Activated CD8-positive, alpha-beta T cell treated with anti-CD3 and anti-CD28 coated beads for 36 hours (primary cell): ENCODE measurements around the gene SPECC1. TPM values are rescaled to one million over a fixed set of nuclear protein-coding genes. Genes with fewer than 3 reads are reported as not detected.

Experiments
- ATAC-seq: fragments of 200-7000 bp; cut with Tn5 transposase; one replicate; pipeline ENCODE4 v1.10.0; 2021; ENCODE audit warnings: mild to moderate bottlenecking, moderate library complexity
- CTCF ChIA-PET: fragments of 350-600 bp; sonication (Branson Sonifier 250); formaldehyde crosslinking; loops from one replicate; lab custom pipeline; 2021; ENCODE audit warnings: antibody characterized with exemption; lab: Charles Lee
- POLR2A ChIA-PET: fragments of 350-600 bp; sonication (Branson Sonifier 250); formaldehyde crosslinking; loops from one replicate; lab custom pipeline; 2021; ENCODE audit warnings: antibody characterized with exemption; lab: Charles Lee
- DNase-seq: peaks from one replicate; pipeline ENCODE4 v3.0.0-alpha.2; 2020
- H3K27ac Mint-ChIP-seq: one replicate; pipeline ENCODE4 v1.8.0; 2021; ENCODE audit warnings: mild to moderate bottlenecking, mixed read lengths
- H3K27me3 Mint-ChIP-seq: one replicate; pipeline ENCODE4 v1.8.0; 2021; ENCODE audit warnings: mixed read lengths
- H3K36me3 Mint-ChIP-seq: one replicate; pipeline ENCODE4 v1.8.0; 2021; ENCODE audit warnings: low read depth, mixed read lengths
- H3K4me1 Mint-ChIP-seq: one replicate; pipeline ENCODE4 v1.8.0; 2021; ENCODE audit warnings: low read depth, mixed read lengths
- H3K4me3 Mint-ChIP-seq: one replicate; pipeline ENCODE4 v1.8.0; 2021; ENCODE audit warnings: mild to moderate bottlenecking, moderate library complexity, mixed read lengths
- H3K9me3 Mint-ChIP-seq: one replicate; pipeline ENCODE4 v1.8.0; 2021; ENCODE audit warnings: mixed read lengths
- CTCF ChIP-seq: fragments of 200-600 bp; IDR thresholded peaks from one replicate; pipeline ENCODE4 v1.8.0; 2022; ENCODE audit warnings: antibody characterized with exemption, mild to moderate bottlenecking
- intact Hi-C: fragments of 100-400 bp; cut with micrococcal nuclease; formaldehyde crosslinking; loops from one replicate; pipeline ENCODE4 v1.10.0; 2022
- total RNA-seq, 2 experiments: library from RNA; stranded (reverse); gene quantifications; one replicate each; pipeline ENCODE4 v1.2.3, GENCODE V29; 2021

SPECC1 gene
- total RNA-seq, 2 experiments from 2014 or later = 9.9 to 10.3 TPM

DNA sequence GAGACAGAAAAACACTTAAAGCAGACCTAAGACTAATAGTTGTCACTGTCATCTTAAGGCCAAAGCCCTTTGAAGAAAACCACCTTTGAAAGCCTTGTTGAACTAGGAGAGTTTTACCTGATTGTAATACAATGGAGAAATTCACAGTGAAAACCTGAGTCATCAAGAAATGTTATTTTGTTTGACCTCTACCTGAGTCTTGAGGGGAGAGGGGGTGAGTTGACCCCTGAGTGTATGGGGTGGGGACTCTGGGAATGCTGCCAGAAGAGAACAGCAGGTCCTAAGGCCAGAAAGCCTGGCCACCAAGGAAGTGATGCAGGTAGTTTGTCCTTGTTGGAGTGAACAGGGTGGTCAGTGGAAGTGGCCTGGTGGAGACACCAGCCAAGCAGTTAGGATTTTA, 204.3 kb downstream of the SPECC1 start:
- no peak overlapping the region for H3K27ac Mint-ChIP-seq
- no peaks in the 10 kb centered on the region for H3K36me3 Mint-ChIP-seq

GRCh38 chr17:20214794-20215193, 205.6 kb downstream of the SPECC1 start:
- ATAC-seq = no peak
- DNase-seq = no peak
- Mint-ChIP-seq H3K36me3 (no peaks in the 10 kb centered on the region), H3K4me3 (no peak overlapping the region), H3K4me1 (no peaks in the 10 kb centered on the region), H3K27ac (no peak overlapping the region), H3K27me3 (no peaks in the 10 kb centered on the region), H3K9me3 (no peaks in the 10 kb centered on the region)
- no peak for TF ChIP-seq CTCF
- POLR2A ChIA-PET = no interaction called here
- intact Hi-C loops = no loop called here
- CTCF ChIA-PET = no interaction called here

More for the DNA sequence above, 204.3 kb downstream of the SPECC1 start:
- TF ChIP-seq CTCF = no peak
- no peaks in the 10 kb centered on the region for H3K4me1 Mint-ChIP-seq
- ChIA-PET POLR2A (no interaction called here), CTCF (interaction anchor here (1.5 kb wide), 1 partner anchor 12 kb away, joined by 3 read pairs; no protein-coding TSS in a partner anchor)
- H3K4me3 Mint-ChIP-seq = no peak overlapping the region
- H3K27me3 Mint-ChIP-seq = no peaks in the 10 kb centered on the region
- H3K9me3 Mint-ChIP-seq = no peaks in the 10 kb centered on the region
- no peak for ATAC-seq
- intact Hi-C loops = no loop called here
- no peak for DNase-seq

GRCh38 chr17:20216154-20216815, 207.1 kb downstream of the SPECC1 start:
- H3K27ac Mint-ChIP-seq = no peak overlapping the region
- H3K27me3 Mint-ChIP-seq = no peaks in the 10 kb centered on the region
- no peaks in the 10 kb centered on the region for H3K36me3 Mint-ChIP-seq
- CTCF ChIA-PET = no interaction called here
- ATAC-seq = no peak
- intact Hi-C loops = no loop called here
- H3K9me3 Mint-ChIP-seq = no peaks in the 10 kb centered on the region
- POLR2A ChIA-PET = no interaction called here
- H3K4me3 Mint-ChIP-seq = no peak overlapping the region
- DNase-seq = no peak
- TF ChIP-seq CTCF = no peak
- H3K4me1 Mint-ChIP-seq = no peaks in the 10 kb centered on the region

DNA sequence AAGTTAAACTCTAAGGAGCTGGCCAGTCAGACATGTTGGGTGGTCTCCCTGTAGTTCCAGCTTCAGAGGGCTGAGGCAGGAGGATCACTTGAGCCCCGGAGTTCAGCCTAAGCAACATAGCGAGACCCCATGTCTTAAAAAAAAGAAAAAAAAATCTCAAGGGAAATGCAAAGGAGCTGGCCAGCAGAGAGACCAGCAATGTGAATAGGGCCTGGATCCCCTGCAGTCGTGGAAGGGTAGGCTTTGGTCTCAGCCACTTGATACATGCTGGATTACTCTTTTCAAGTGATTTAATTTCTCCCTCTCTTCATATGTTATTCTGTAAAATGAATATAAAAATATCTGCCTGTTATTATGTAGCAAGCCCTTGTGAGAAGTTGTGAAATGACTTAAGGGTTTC, 207.7 kb downstream of the SPECC1 start:
- Mint-ChIP-seq H3K36me3 (no peaks in the 10 kb centered on the region), H3K9me3 (no peaks in the 10 kb centered on the region), H3K27me3 (no peaks in the 10 kb centered on the region), H3K4me1 (no peaks in the 10 kb centered on the region), H3K27ac (no peak overlapping the region), H3K4me3 (no peak overlapping the region)
- POLR2A ChIA-PET = no interaction called here
- no peak for TF ChIP-seq CTCF
- intact Hi-C loops = no loop called here
- CTCF ChIA-PET = interaction anchor here (0.7 to 1.0 kb wide), 2 partner anchors 18 to 95 kb away, joined by 3 read pairs; no protein-coding TSS in a partner anchor
- no peak for DNase-seq
- no peak for ATAC-seq

- Mint-ChIP-seq H3K36me3 (no peaks in the 10 kb centered on the region), H3K9me3 (no peaks in the 10 kb centered on the region), H3K27ac (no peak overlapping the region), H3K4me3 (no peak overlapping the region), H3K27me3 (no peaks in the 10 kb centered on the region), H3K4me1 (no peaks in the 10 kb centered on the region)
- ATAC-seq = no peak
- CTCF ChIA-PET = interaction anchor here (1.0 kb wide), 1 partner anchor 96 kb away, joined by 3 read pairs; no protein-coding TSS in a partner anchor
- no peak for DNase-seq
- TF ChIP-seq CTCF = no peak
- intact Hi-C loops = no loop called here
- POLR2A ChIA-PET = no interaction called here
Measured at GRCh38 chr17:20217677-20218076, 208.5 kb downstream of the SPECC1 start.
